SU-DHL-6 (cell line): Measurements from ENCODE around the gene MICAL2.

Experiments
- H2AFZ ChIP-seq: fragments of 200-600 bp; sonication (generic); 2 replicates; pipeline ENCODE4 v1.6.1; 2014; ENCODE audit warnings: low read depth, mild to moderate bottlenecking, moderate library complexity, mixed read lengths, antibody characterized with exemption, low read length; ENCODE audit not compliant: severe bottlenecking
- H3F3A ChIP-seq: fragments of 200-600 bp; shearing (Covaris generic); 2 replicates; pipeline ENCODE4 v1.6.0; 2016; ENCODE audit warnings: antibody characterized with exemption, mild to moderate bottlenecking; ENCODE audit not compliant: insufficient read depth
- H3K27ac ChIP-seq: fragments of 200-600 bp; sonication (generic); 2 replicates; pipeline ENCODE4 v1.5.1; 2016; ENCODE audit warnings: low read depth, mild to moderate bottlenecking, low read length, moderate library complexity, mixed read lengths
- H3K27me3 ChIP-seq: fragments of 200-600 bp; sonication (generic), shearing (Covaris generic); 2 replicates; pipeline ENCODE4 v1.6.0; 2014; ENCODE audit warnings: mild to moderate bottlenecking, low read length
- H3K36me3 ChIP-seq: fragments of 200-600 bp; sonication (generic); 2 replicates; pipeline ENCODE4 v1.6.1; 2014; ENCODE audit warnings: mild to moderate bottlenecking, low read length, mixed read lengths
- H3K4me2 ChIP-seq: fragments of 300-600, 200-600 bp; shearing (Covaris generic), sonication (generic); 2 replicates; pipeline ENCODE4 v1.6.0; 2014; ENCODE audit warnings: low read length, low read depth, mild to moderate bottlenecking; ENCODE audit not compliant: poor library complexity, severe bottlenecking
- H3K4me3 ChIP-seq: fragments of 200-600 bp; sonication (generic); 2 replicates; pipeline ENCODE4 v1.5.1; 2014; ENCODE audit warnings: antibody characterized with exemption, low read length, mild to moderate bottlenecking, mixed read lengths; ENCODE audit not compliant: insufficient read depth, poor library complexity, severe bottlenecking
- H3K79me2 ChIP-seq: fragments of 200-600 bp; sonication (generic); 2 replicates; pipeline ENCODE4 v1.6.1; 2014; ENCODE audit warnings: mild to moderate bottlenecking, low read length, moderate library complexity; ENCODE audit not compliant: insufficient read depth
- H3K9ac ChIP-seq: fragments of 200-600 bp; sonication (generic); 2 replicates; pipeline ENCODE4 v1.7.0; 2014; ENCODE audit warnings: mild to moderate bottlenecking, low read length
- H3K9me2 ChIP-seq: fragments of 200-600 bp; sonication (generic); replicated peaks from 2 replicates; pipeline ENCODE4 v1.6.1; 2014; ENCODE audit warnings: low read length; ENCODE audit not compliant: insufficient read depth
- H3K9me3 ChIP-seq: fragments of 200-600 bp; sonication (generic); 2 replicates; pipeline ENCODE4 v1.6.1; 2014; ENCODE audit warnings: low read length, mixed read lengths; ENCODE audit not compliant: insufficient read depth
- H4K20me1 ChIP-seq: fragments of 200-600 bp; sonication (generic); 2 replicates; pipeline ENCODE4 v1.6.1; 2014; ENCODE audit warnings: low read depth, mild to moderate bottlenecking, antibody characterized with exemption, low read length, moderate library complexity, mixed read lengths
- CTCF ChIP-seq: fragments of 200-600 bp; sonication (generic); IDR thresholded peaks from one replicate; pipeline ENCODE4 v1.5.1; 2017; ENCODE audit warnings: antibody characterized with exemption, mild to moderate bottlenecking, low read length, moderate library complexity; ENCODE audit not compliant: insufficient read depth, poor library complexity, severe bottlenecking
- EZH2phosphoT487 ChIP-seq: fragments of 200-600 bp; sonication (generic), shearing (Covaris generic); conservative IDR thresholded peaks from 2 replicates; pipeline ENCODE4 v1.6.1; 2018; ENCODE audit warnings: mild to moderate bottlenecking, antibody characterized with exemption, low read length, moderate library complexity, mixed read lengths

Gene MICAL2

GRCh38 chr11:12275818-12276217, 165.4 kb downstream of the MICAL2 start:
- TF ChIP-seq CTCF, result no peak
- TF ChIP-seq EZH2phosphoT487, result no peak
- Histone ChIP-seq H2AFZ (no peak overlapping the region), H3K9me3 (no peaks in the 10 kb centered on the region), H3K79me2 (no peaks in the 10 kb centered on the region), H3F3A (no peaks in the 10 kb centered on the region), H3K4me2 (no peak overlapping the region), H3K36me3 (no peaks in the 10 kb centered on the region), H3K9me2 (no peaks in the 10 kb centered on the region), H3K9ac (no peak overlapping the region), H3K4me3 (no peak overlapping the region), H3K27me3 (no peaks in the 10 kb centered on the region), H3K27ac (no peak overlapping the region), H4K20me1 (no peaks in the 10 kb centered on the region)

DNA sequence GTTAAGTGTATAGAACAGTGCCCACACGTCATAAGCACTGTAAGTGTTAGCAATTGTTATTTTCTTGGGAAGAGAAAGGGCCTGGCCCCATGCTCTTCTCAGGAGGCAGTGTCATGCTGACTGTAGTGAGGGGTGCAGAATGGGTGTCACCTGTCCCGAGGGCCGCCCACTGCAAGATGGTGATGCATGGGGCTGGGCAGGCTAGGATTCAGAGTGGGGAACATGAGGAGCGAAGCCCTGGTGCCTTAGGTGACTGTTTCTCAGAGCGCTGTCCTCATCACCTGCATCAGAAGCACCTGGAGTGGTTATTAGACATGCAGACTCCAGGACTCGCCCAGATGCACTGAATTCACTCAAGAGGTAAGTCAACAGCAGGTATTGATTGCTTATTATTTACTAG, 166.0 kb downstream of the MICAL2 start:
- Histone ChIP-seq H3K36me3 (no peaks in the 10 kb centered on the region), H3K9me2 (no peaks in the 10 kb centered on the region), H3K79me2 (no peaks in the 10 kb centered on the region), H3K9me3 (no peaks in the 10 kb centered on the region), H4K20me1 (no peaks in the 10 kb centered on the region), H3K9ac (no peak overlapping the region), H3K4me3 (no peak overlapping the region), H3K27me3 (no peaks in the 10 kb centered on the region), H3K4me2 (no peak overlapping the region), H2AFZ (no peak overlapping the region), H3K27ac (no peak overlapping the region), H3F3A (no peaks in the 10 kb centered on the region)
- TF ChIP-seq CTCF, result no peak
- TF ChIP-seq EZH2phosphoT487, result no peak

GRCh38 chr11:12276831-12277475, 166.6 kb downstream of the MICAL2 start:
- Histone ChIP-seq H3K4me3 (no peak overlapping the region), H3K9ac (no peak overlapping the region), H3K36me3 (no peaks in the 10 kb centered on the region), H3K4me2 (no peak overlapping the region), H3K79me2 (no peaks in the 10 kb centered on the region), H3K9me2 (no peaks in the 10 kb centered on the region), H3K9me3 (no peaks in the 10 kb centered on the region), H3F3A (no peaks in the 10 kb centered on the region), H2AFZ (no peak overlapping the region), H3K27ac (no peak overlapping the region), H4K20me1 (no peaks in the 10 kb centered on the region), H3K27me3 (no peaks in the 10 kb centered on the region)
- no peak for TF ChIP-seq EZH2phosphoT487

DNA sequence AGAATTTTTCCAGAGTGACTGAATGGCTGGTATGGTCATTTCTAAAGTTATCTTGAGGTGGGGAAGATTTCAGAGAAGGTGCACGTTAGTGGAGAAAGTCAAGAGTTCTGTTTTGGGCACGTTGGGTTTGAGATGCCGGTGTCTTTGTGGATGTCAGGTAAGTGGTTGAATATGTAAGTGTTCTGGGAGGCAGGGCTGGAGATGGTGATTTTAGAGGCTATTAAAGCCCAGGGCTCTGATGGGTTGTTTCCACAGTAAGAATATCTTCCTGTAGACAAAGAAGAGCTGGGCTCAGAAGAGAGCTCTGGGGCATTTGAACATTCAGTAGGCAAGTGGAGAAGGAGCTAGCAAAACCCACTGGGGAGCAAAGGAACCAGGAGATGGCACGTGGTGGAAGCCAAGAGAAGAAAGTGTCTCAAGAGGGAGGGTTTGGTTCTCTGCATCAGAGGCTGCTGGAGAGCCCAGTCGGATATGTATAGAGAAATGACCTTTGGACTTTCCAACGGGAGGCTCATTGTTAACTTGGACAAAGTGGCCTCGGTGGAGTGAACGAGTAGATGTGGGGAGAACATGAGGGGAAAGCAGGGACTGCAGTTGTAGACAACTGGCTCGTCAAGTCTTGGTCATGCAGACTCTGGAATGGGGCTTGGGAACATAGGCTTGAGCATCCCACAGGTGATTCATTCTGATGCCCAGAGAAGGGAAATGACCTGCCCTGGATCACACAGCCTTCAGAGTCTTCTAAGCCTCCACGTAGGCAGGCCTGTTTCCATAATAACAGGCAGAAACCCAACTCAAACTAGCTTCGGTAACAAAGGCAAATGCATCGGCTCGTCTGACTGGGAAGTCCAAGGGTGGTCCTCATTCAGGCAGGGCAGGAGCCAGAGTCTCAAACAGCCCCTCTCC, 168.6 kb downstream of the MICAL2 start:
- Histone ChIP-seq H3K9me2 (no peaks in the 10 kb centered on the region), H3K36me3 (no peaks in the 10 kb centered on the region), H3K27ac (no peak overlapping the region), H4K20me1 (no peaks in the 10 kb centered on the region), H3K4me3 (no peak overlapping the region), H3K4me2 (no peak overlapping the region), H3K9ac (no peak overlapping the region), H3K79me2 (no peaks in the 10 kb centered on the region), H3K27me3 (no peaks in the 10 kb centered on the region), H3F3A (no peaks in the 10 kb centered on the region), H3K9me3 (no peaks in the 10 kb centered on the region), H2AFZ (no peak overlapping the region)
- TF ChIP-seq CTCF, result no peak
- no peak for TF ChIP-seq EZH2phosphoT487
